Choroid plexus epithelial cell (primary cell): ENCODE results near the gene THOC2.
"Not testable (repeated sequence)": the region's sequence is repeated elsewhere in the genome, so short reads cannot be mapped to it uniquely, and the experiment has no call there.

Source experiments
- DNase-seq: peaks from one replicate; pipeline ENCODE4 v3.0.0-alpha.2; 2010; ENCODE audit warnings: low read depth
- H3K4me3 ChIP-seq: 2 replicates; pipeline ENCODE4 v1.5.1; 2011; ENCODE audit warnings: low read depth, mild to moderate bottlenecking, control low read depth, low read length, moderate library complexity
- TF ChIP-seq, protein P1 (sequence below): conservative IDR thresholded peaks from 2 replicates; pipeline ENCODE4 v1.5.1; 2011; ENCODE audit warnings: low read depth, mild to moderate bottlenecking, control low read depth, inconsistent platforms, low read length, moderate library complexity

The THOC2 gene

DNA sequence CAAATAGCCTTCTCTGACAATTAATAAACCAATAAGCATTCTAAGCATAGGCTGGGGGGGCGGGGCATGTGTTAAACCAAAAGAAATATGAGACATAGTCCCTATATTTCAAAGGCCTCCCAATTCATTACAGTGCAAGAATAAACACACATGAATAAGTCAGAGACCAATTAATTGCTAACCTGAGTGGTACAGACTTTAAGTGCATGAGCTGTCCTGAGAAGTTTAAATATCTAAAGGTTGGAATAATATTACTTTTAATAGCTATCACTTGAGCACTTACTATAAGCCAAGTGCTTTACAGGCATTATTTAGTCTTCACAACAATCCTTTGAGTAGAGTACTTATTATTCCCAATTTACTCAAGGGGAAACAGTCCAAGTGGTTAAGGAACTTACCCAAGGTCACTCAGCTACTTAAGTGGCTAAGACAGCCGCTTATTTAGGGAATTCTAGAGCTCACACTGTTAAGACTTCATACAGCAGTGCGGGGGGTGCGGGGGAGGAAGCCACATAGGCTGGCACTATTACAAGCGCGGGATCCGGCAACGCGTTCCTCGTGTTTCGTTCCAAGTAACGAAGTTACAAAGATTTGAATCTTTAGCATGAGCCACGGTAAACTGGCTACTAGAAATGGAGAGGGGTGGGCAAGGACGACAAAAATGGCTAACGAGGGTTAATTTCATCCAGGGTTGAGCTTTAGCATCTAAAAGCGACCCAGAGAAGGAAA is 1.4 kb downstream of the THOC2 start:
- peak; percentile 37 for DNase-seq
- peak overlapping the region; percentile 83 for H3K4me3 ChIP-seq
- TF ChIP-seq, protein P1, sequence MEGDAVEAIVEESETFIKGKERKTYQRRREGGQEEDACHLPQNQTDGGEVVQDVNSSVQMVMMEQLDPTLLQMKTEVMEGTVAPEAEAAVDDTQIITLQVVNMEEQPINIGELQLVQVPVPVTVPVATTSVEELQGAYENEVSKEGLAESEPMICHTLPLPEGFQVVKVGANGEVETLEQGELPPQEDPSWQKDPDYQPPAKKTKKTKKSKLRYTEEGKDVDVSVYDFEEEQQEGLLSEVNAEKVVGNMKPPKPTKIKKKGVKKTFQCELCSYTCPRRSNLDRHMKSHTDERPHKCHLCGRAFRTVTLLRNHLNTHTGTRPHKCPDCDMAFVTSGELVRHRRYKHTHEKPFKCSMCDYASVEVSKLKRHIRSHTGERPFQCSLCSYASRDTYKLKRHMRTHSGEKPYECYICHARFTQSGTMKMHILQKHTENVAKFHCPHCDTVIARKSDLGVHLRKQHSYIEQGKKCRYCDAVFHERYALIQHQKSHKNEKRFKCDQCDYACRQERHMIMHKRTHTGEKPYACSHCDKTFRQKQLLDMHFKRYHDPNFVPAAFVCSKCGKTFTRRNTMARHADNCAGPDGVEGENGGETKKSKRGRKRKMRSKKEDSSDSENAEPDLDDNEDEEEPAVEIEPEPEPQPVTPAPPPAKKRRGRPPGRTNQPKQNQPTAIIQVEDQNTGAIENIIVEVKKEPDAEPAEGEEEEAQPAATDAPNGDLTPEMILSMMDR: no peak

DNA sequence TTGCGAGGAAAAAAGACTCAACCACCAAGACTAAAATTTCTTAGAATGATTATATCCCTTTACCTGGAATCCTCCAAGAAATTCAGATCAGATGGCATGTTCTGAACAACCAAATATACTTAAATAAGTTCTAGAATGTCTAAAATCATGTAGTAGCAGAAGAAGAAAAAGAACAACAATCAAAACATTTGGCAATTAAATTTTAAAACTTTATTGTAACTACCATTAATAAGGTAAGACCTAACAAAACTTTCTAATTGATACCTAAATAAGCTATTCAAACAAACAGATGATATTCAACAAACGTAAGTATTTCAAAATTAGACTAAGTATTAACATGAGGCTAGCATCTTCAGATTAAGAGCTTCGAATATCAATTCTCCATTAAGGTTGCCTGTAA is 4.3 kb downstream of the THOC2 start:
- DNase-seq: no peak
- TF ChIP-seq, protein P1: no peak
- no peak overlapping the region for H3K4me3 ChIP-seq

DNA sequence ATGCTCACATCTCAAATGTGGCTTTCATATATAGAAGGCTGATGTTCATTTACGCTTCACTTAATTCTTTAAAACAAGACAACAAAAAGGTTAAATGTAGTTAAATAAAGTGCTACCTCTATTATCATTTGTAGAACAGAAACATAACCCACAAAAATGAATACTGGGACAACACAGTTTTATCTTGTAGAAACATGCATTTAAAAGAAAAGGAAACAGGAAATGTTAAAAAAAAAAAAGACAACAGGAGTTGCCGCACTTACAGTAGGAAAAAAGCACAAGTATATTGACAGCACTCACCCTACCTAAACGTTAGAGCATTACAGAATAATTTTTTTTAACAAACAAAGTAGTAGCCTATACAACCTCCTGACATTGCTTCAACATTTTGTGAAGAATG is 4.8 kb downstream of the THOC2 start:
- no peak overlapping the region for H3K4me3 ChIP-seq
- no peak for DNase-seq
- TF ChIP-seq, protein P1: no peak

DNA sequence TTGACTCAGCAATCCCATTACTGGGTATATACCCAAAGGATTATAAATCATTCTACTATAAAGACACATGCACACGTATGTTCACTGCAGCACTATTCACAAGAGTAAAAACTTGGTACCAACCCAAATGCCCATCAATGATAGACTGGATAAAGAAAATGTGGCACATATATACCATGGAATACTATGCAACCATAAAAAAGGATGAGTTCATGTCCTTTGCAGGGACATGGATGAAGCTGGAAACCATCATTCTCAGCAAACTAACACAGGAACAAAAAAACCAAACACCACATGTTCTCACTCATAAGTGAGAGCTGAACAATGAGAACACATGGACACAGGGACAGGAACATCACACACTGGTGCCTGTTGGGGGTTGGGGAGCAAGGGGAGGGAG is 10.7 kb downstream of the THOC2 start:
- H3K4me3 ChIP-seq, DNase-seq: not testable (repeated sequence)

DNA sequence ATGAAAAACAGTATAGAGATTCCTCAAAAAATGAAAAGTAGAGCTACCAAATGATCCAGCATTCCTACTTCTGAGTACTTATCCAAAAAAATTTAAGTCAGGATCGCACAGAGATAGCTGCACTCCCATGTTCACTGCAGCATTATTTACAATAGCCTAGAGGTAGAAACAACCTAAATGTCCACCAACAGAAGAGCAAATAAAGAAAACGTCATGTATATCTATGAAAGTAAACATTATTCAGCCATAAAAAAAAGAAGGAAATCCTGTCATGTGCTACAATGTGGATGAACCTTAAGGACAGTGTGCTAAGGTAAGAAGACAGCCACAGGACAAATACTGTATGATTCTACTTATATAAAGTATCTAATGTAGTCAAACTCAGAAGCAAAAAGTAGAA is 12.4 kb downstream of the THOC2 start:
- no peak for DNase-seq
- TF ChIP-seq, protein P1: no peak
- no peak overlapping the region for H3K4me3 ChIP-seq

DNA sequence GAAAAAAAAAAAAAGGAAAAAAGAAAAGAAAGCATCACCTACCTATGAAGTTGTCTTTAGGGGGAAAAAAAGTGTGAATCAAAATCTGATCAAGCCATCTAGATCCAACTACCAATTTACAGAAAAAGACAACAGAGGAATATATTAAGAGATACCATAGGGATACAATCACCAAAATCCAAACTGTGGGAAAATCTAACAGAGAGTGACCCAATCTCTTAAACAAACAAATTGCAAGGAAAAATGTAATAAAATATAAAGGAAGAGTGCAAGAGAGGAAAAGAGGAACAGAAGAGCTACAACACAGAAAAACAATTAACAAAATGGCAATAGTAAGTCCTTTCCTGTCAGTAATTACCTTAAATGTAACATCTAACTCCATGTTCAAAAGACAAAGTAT is 19.0 kb downstream of the THOC2 start:
- no peak overlapping the region for H3K4me3 ChIP-seq
- TF ChIP-seq, protein P1: no peak
- DNase-seq: no peak

DNA sequence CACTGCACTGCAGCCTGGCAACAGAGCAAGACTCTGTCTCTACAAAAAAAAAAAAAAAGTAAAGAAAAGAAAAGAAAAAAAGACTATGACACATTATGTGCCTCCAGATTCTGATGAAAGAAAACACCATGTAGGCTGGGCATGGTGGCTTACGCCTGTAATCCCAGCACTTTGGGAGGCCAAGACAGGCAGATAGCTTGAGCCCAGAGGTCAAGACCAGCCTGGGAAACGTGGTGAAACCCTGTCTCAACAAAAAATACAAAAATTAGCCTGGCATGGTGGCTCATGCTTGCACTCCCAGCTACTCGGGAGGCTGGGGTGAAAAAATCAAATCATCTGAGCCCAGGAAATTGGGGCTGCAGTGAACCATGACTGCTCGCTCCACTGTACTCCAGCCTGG is 19.4 kb downstream of the THOC2 start:
- no peak overlapping the region for H3K4me3 ChIP-seq
- TF ChIP-seq, protein P1: no peak
- DNase-seq: no peak

DNA sequence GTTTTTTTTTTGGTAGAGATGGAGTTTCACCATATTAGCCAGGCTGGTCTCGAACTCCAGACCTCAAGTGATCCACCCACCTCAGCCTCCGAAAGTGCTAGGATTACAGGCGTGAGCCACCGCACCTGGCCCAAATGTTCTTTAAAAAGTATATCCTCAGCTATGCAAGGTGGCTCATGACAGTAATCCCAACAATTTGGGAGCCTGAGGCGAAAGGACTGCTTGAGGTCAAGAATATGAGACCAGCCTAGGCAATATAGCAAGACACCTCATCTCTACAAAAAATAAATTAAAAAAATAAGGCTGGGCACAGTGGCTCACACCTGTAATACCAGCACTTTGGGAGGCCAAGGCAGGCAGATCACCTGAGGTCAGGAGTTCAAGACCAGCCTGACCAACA is 21.7 kb downstream of the THOC2 start:
- DNase-seq, H3K4me3 ChIP-seq: not testable (repeated sequence)
